ENCODE measurements around the gene PHLDA3. TPM values are rescaled to one million over a fixed set of nuclear protein-coding genes. Genes with fewer than 3 reads are reported as not detected.
A peak's percentile ranks its signal among the peaks of the same experiment; 100 is the strongest.

PHLDA3 gene
- total RNA-seq, 2 experiments from 2014 or later = 0.45 to 0.71 TPM

DNA sequence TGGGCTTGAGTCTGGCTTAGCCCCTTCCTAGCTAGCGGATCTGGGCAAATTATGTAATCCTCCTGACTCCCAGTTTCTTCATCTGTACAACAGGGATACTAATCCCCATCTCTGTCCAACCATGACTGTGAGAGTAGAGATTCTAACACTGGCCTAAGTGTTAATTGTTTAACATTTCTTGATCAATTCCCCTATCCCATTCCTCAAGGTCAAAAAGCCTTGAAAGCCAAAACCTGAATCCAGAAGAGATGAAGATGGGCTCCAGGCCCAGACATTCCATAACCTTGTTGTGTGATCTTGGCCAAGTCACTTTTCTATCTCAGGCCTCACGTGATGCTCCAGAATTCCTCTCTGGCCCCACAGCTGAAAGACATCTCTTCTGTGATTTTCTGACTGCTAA lies 18.8 kb upstream of the PHLDA3 start:
- ATAC-seq (ENCODE audit: poor library complexity) (no peak), DNase-seq (no peak)
- ChIA-PET CTCF (interaction anchor here (0.9 to 2.0 kb wide), 2 partner anchors 19 to 25 kb away, joined by 3 to 5 read pairs; partner anchors contain the start of gene CSRP1), POLR2A (interaction anchor here (1.5 kb wide), 1 partner anchor 25 kb away, joined by 6 read pairs; no protein-coding TSS in a partner anchor)
- Mint-ChIP-seq H3K27me3 (no peaks in the 10 kb centered on the region), H3K9me3 (no peaks in the 10 kb centered on the region), H3K36me3 (ENCODE audit: low read depth) (peaks cover 76% of the 10 kb centered on the region), H3K4me1 (ENCODE audit: low read depth) (no peaks in the 10 kb centered on the region), H3K27ac (no peak overlapping the region), H3K4me3 (no peak overlapping the region)
- intact Hi-C loops (cut with DNase I, micrococcal nuclease) = loop anchor here in 1 of 2 experiments (10.0 kb wide), 1 partner anchor 217 kb away; no protein-coding TSS in a partner anchor
- no peaks in the 10 kb centered on the region for H3K27me3 ChIP-seq (ENCODE audit: control insufficient read depth in 1 of 2, insufficient read depth in 2 of 2, low read length in 2 of 2)
- H3K27ac ChIP-seq (ENCODE audit: low read depth in 1 of 2, low read length in 2 of 2) = no peak overlapping the region
- peaks cover 55% of the 10 kb centered on the region for H3K36me3 ChIP-seq (ENCODE audit: insufficient read depth, low read length)
- H3K4me3 ChIP-seq (ENCODE audit: low read length) = no peak overlapping the region
- no peaks in the 10 kb centered on the region for H3K9me3 ChIP-seq (ENCODE audit: control insufficient read depth in 1 of 2, insufficient read depth in 1 of 2, low read length in 2 of 2)
- TF ChIP-seq, protein P1, sequence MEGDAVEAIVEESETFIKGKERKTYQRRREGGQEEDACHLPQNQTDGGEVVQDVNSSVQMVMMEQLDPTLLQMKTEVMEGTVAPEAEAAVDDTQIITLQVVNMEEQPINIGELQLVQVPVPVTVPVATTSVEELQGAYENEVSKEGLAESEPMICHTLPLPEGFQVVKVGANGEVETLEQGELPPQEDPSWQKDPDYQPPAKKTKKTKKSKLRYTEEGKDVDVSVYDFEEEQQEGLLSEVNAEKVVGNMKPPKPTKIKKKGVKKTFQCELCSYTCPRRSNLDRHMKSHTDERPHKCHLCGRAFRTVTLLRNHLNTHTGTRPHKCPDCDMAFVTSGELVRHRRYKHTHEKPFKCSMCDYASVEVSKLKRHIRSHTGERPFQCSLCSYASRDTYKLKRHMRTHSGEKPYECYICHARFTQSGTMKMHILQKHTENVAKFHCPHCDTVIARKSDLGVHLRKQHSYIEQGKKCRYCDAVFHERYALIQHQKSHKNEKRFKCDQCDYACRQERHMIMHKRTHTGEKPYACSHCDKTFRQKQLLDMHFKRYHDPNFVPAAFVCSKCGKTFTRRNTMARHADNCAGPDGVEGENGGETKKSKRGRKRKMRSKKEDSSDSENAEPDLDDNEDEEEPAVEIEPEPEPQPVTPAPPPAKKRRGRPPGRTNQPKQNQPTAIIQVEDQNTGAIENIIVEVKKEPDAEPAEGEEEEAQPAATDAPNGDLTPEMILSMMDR (IDR thresholded peaks at IDR 0.05) = no peak
- H3K4me1 ChIP-seq (ENCODE audit: insufficient read depth, low read length) = no peaks in the 10 kb centered on the region

DNA sequence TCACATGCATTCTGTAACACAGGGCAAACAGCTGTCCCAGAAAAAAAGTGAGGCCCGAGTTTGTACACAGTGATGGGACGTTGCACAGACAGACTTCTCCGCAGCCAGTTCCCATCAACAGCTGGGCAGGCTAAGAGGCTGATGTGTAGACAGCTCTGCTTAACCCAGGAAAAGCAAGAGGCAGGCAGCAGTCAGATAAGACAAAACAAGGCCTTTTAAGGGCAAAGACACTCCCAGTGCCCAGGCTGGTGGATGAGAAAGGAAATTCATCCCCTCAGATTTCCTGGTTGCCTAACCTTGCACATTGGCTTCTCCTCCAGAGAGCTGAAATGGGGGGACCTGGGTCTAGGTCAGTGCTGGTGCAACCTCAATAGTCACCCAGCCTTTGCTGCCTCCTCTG lies 17.2 kb upstream of the PHLDA3 start:
- Mint-ChIP-seq H3K27me3 (peaks cover 9% of the 10 kb centered on the region), H3K4me1 (ENCODE audit: low read depth) (peaks cover 9% of the 10 kb centered on the region), H3K36me3 (ENCODE audit: low read depth) (peaks cover 70% of the 10 kb centered on the region), H3K4me3 (no peak overlapping the region), H3K27ac (peak overlapping the region; percentile 10), H3K9me3 (no peaks in the 10 kb centered on the region)
- Histone ChIP-seq H3K4me3 (ENCODE audit: low read length) (no peak overlapping the region), H3K36me3 (ENCODE audit: insufficient read depth, low read length) (peaks cover 45% of the 10 kb centered on the region), H3K9me3 (ENCODE audit: control insufficient read depth in 1 of 2, insufficient read depth in 1 of 2, low read length in 2 of 2) (peaks cover 0 to 5% of the 10 kb centered on the region in 2 experiments), H3K4me1 (ENCODE audit: insufficient read depth, low read length) (peaks cover 13% of the 10 kb centered on the region), H3K27ac (ENCODE audit: low read depth in 1 of 2, low read length in 2 of 2) (no peak overlapping the region), H3K27me3 (ENCODE audit: control insufficient read depth in 1 of 2, insufficient read depth in 2 of 2, low read length in 2 of 2) (peaks cover 5 to 8% of the 10 kb centered on the region in 2 experiments)
- ChIA-PET POLR2A (no interaction called here), CTCF (interaction anchor here (1.9 kb wide), 1 partner anchor 27 kb away, joined by 7 read pairs; no protein-coding TSS in a partner anchor)
- intact Hi-C loops (cut with DNase I, micrococcal nuclease) = loop anchor here in 1 of 2 experiments (10.0 kb wide), 1 partner anchor 219 kb away; no protein-coding TSS in a partner anchor
- TF ChIP-seq, protein P1 (IDR thresholded peaks at IDR 0.05) = no peak
- ATAC-seq (ENCODE audit: poor library complexity) (no peak), DNase-seq (no peak)

DNA sequence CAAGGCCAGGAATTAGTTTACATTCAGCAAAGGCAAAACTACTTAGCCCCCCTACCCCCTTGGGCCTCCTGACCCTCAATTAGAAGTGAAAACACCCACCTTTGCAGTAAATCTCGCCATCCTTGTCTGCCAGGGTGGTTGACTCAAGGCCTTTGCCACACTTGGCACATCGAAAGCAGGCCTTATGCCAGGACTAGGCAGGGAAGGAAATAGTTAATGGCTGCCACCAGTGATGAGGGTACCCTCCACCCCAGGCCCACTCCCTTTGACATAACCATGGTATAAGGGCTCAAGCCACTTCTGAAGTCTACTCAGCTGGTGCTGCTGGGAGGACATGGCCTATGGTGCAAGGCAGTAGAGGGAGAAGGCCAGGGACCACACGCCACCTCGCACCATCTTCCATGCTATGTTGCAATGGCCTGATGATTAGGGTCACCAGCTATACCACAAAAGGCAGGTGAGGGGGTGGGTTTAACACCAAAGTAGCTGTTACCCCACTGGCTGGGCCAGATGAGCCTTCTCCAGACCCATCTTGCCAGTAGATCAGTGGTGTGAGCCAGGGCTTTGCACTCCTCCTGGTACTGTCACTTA lies 16.3 kb upstream of the PHLDA3 start:
- Histone ChIP-seq H3K4me1 (ENCODE audit: insufficient read depth, low read length) (peaks cover 22% of the 10 kb centered on the region), H3K4me3 (ENCODE audit: low read length) (no peak overlapping the region), H3K36me3 (ENCODE audit: insufficient read depth, low read length) (peaks cover 41% of the 10 kb centered on the region), H3K27me3 (ENCODE audit: control insufficient read depth in 1 of 2, insufficient read depth in 2 of 2, low read length in 2 of 2) (peaks cover 13 to 15% of the 10 kb centered on the region in 2 experiments), H3K9me3 (ENCODE audit: control insufficient read depth in 1 of 2, insufficient read depth in 1 of 2, low read length in 2 of 2) (peaks cover 0 to 8% of the 10 kb centered on the region in 2 experiments), H3K27ac (ENCODE audit: low read depth in 1 of 2, low read length in 2 of 2) (no peak overlapping the region)
- no peaks in the 10 kb centered on the region for H3K9me3 Mint-ChIP-seq
- no peak overlapping the region for H3K4me3 Mint-ChIP-seq
- H3K27me3 Mint-ChIP-seq = peaks cover 18% of the 10 kb centered on the region
- CTCF ChIA-PET = interaction anchor here (1.9 kb wide), 1 partner anchor 28 kb away, joined by 7 read pairs; no protein-coding TSS in a partner anchor
- intact Hi-C loops (cut with DNase I, micrococcal nuclease) = loop anchor here in 1 of 2 experiments (10.0 kb wide), 1 partner anchor 220 kb away; no protein-coding TSS in a partner anchor
- DNase-seq (no peak), ATAC-seq (ENCODE audit: poor library complexity) (no peak)
- H3K4me1 Mint-ChIP-seq (ENCODE audit: low read depth) = peaks cover 18% of the 10 kb centered on the region
- H3K36me3 Mint-ChIP-seq (ENCODE audit: low read depth) = peaks cover 64% of the 10 kb centered on the region
- POLR2A ChIA-PET = no interaction called here
- TF ChIP-seq, protein P1 (IDR thresholded peaks at IDR 0.05) = no peak
- no peak overlapping the region for H3K27ac Mint-ChIP-seq
